ENCODE measurements around the gene ATP2B2. TPM values are rescaled to one million over a fixed set of nuclear protein-coding genes. Genes with fewer than 3 reads are reported as not detected.

The ATP2B2 gene
- total RNA-seq, 1 experiment from 2014 or later: not detected

GRCh38 chr3:10335871-10336622 is 169.3 kb downstream of the ATP2B2 start:
- DNase-seq: no peak
- H3K27me3 Mint-ChIP-seq (ENCODE audit: unreplicated experiment): peaks cover 81% of the 10 kb centered on the region
- CTCF ChIA-PET: no interaction called here
- no TSS peak for BruUV-seq (replicated peaks)
- H3K4me3 Mint-ChIP-seq (ENCODE audit: low read depth, unreplicated experiment): no peak overlapping the region
- TF ChIP-seq CTCF (IDR thresholded peaks at IDR 0.05; ENCODE audit: unreplicated experiment): no peak
- H3K27ac Mint-ChIP-seq (ENCODE audit: unreplicated experiment): no peak overlapping the region
- H3K4me1 Mint-ChIP-seq (ENCODE audit: low read depth, unreplicated experiment): no peaks in the 10 kb centered on the region
- no peaks in the 10 kb centered on the region for H3K9me3 Mint-ChIP-seq (ENCODE audit: low read depth, unreplicated experiment)
- H3K36me3 Mint-ChIP-seq (ENCODE audit: insufficient read depth, unreplicated experiment): no peaks in the 10 kb centered on the region
- intact Hi-C loops (cut with micrococcal nuclease; ENCODE audit: unreplicated experiment): no loop called here

- Mint-ChIP-seq H3K9me3 (ENCODE audit: low read depth, unreplicated experiment) (no peaks in the 10 kb centered on the region), H3K27me3 (ENCODE audit: unreplicated experiment) (peaks cover 81% of the 10 kb centered on the region), H3K4me1 (ENCODE audit: low read depth, unreplicated experiment) (no peaks in the 10 kb centered on the region), H3K4me3 (ENCODE audit: low read depth, unreplicated experiment) (no peak overlapping the region), H3K36me3 (ENCODE audit: insufficient read depth, unreplicated experiment) (no peaks in the 10 kb centered on the region), H3K27ac (ENCODE audit: unreplicated experiment) (no peak overlapping the region)
- CTCF ChIA-PET: no interaction called here
- intact Hi-C loops (cut with micrococcal nuclease; ENCODE audit: unreplicated experiment): no loop called here
- no TSS peak for BruUV-seq (replicated peaks)
- no peak for TF ChIP-seq CTCF (IDR thresholded peaks at IDR 0.05; ENCODE audit: unreplicated experiment)
- DNase-seq: no peak
Observed at GRCh38 chr3:10335190-10335738, 170.1 kb downstream of the ATP2B2 start.

- BruUV-seq (replicated peaks): no TSS peak
- no peaks in the 10 kb centered on the region for H3K9me3 Mint-ChIP-seq (ENCODE audit: low read depth, unreplicated experiment)
- no peaks in the 10 kb centered on the region for H3K36me3 Mint-ChIP-seq (ENCODE audit: insufficient read depth, unreplicated experiment)
- no peak overlapping the region for H3K27ac Mint-ChIP-seq (ENCODE audit: unreplicated experiment)
- no peak for TF ChIP-seq CTCF (IDR thresholded peaks at IDR 0.05; ENCODE audit: unreplicated experiment)
- H3K4me1 Mint-ChIP-seq (ENCODE audit: low read depth, unreplicated experiment): no peaks in the 10 kb centered on the region
- CTCF ChIA-PET: interaction anchor here (0.6 kb wide), 1 partner anchor 42 kb away, joined by 3 read pairs; no protein-coding TSS in a partner anchor
- no peak for DNase-seq
- no peak overlapping the region for H3K4me3 Mint-ChIP-seq (ENCODE audit: low read depth, unreplicated experiment)
- intact Hi-C loops (cut with micrococcal nuclease; ENCODE audit: unreplicated experiment): no loop called here
- H3K27me3 Mint-ChIP-seq (ENCODE audit: unreplicated experiment): peaks cover 81% of the 10 kb centered on the region
Observed at GRCh38 chr3:10334459-10334858, 170.9 kb downstream of the ATP2B2 start.

GRCh38 chr3:10334042-10334441 is 171.3 kb downstream of the ATP2B2 start:
- TF ChIP-seq CTCF (IDR thresholded peaks at IDR 0.05; ENCODE audit: unreplicated experiment): no peak
- intact Hi-C loops (cut with micrococcal nuclease; ENCODE audit: unreplicated experiment): no loop called here
- CTCF ChIA-PET: interaction anchor here (0.6 kb wide), 1 partner anchor 42 kb away, joined by 3 read pairs; no protein-coding TSS in a partner anchor
- Mint-ChIP-seq H3K27me3 (ENCODE audit: unreplicated experiment) (peaks cover 82% of the 10 kb centered on the region), H3K36me3 (ENCODE audit: insufficient read depth, unreplicated experiment) (no peaks in the 10 kb centered on the region), H3K9me3 (ENCODE audit: low read depth, unreplicated experiment) (no peaks in the 10 kb centered on the region), H3K4me3 (ENCODE audit: low read depth, unreplicated experiment) (no peak overlapping the region), H3K4me1 (ENCODE audit: low read depth, unreplicated experiment) (no peaks in the 10 kb centered on the region), H3K27ac (ENCODE audit: unreplicated experiment) (no peak overlapping the region)
- BruUV-seq (replicated peaks): no TSS peak
- no peak for DNase-seq
